Mesothelial cell of epicardium (in vitro differentiated cells): ENCODE results near the gene HOXB8. TPM values are rescaled to one million over a fixed set of nuclear protein-coding genes. Genes with fewer than 3 reads are reported as not detected.
A peak's percentile ranks its signal among the peaks of the same experiment; 100 is the strongest.

Experiments
- DNase-seq, 2 experiments: peaks; one replicate each; pipeline ENCODE4 v3.0.0; 2021; ENCODE audit warnings: low spot score in 2 of 2; ENCODE audit not compliant: unreplicated experiment in 2 of 2
- H3K27ac Mint-ChIP-seq: 2 replicates; pipeline ENCODE4 v1.8.0; 2021; ENCODE audit warnings: mixed read lengths
- H3K27me3 Mint-ChIP-seq: 2 replicates; pipeline ENCODE4 v1.8.0; 2021; ENCODE audit warnings: low read depth, mixed read lengths
- H3K36me3 Mint-ChIP-seq: 2 replicates; pipeline ENCODE4 v1.8.0; 2021; ENCODE audit warnings: mixed read lengths
- H3K4me1 Mint-ChIP-seq: 2 replicates; pipeline ENCODE4 v1.8.0; 2021; ENCODE audit warnings: mixed read lengths
- H3K4me3 Mint-ChIP-seq: 2 replicates; pipeline ENCODE4 v1.8.0; 2021; ENCODE audit warnings: mild to moderate bottlenecking, moderate library complexity, mixed read lengths
- H3K9me3 Mint-ChIP-seq: 2 replicates; pipeline ENCODE4 v1.8.0; 2021; ENCODE audit warnings: mixed read lengths
- total RNA-seq: library from RNA; stranded (reverse); gene quantifications from 3 replicates; pipeline ENCODE4 v1.2.1, GENCODE V29; 2021
- TF ChIP-seq, protein P1 (sequence below): fragments of 200-600 bp; sonication (generic); IDR thresholded peaks from one replicate; pipeline ENCODE4 v1.5.0; 2021; ENCODE audit warnings: antibody characterized with exemption; ENCODE audit not compliant: unreplicated experiment

Gene HOXB8
- total RNA-seq, 1 donor from 2014 or later, result 78.8 TPM

DNA sequence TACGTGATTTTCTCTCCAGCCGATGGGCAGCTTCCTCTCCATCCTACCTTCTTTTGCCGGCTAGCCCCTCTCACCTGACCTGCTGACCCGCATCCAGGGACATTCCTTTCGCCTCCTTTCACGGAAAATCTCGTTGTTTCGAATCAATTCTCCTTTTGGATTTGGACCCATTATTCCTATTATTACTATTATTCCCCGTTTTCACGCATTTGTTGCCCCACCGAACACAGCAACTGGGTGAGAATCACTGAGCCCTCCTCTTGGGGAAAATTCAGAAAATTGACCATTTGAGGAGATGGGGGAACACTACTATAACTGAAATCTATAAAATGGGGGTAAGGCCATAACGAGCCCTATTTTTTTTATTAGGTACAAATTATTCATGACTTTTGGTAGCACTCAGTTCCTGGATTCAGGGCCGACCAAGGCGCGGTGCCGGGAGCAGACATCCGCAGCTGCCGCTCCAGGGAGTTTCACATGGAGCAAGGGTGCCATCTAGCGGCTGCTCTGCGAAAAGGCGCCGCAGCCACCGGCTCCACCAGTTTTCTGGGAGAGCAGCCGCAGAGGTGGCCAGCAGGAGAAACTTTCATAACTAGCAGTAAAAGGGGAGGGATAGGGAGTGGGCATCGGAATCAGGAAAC, 3.3 kb upstream of the HOXB8 start:
- DNase-seq, result peak; percentile 88 to 99
- Mint-ChIP-seq H3K9me3 (no peaks in the 10 kb centered on the region), H3K4me1 (peaks cover 68% of the 10 kb centered on the region), H3K4me3 (peak overlapping the region; percentile 69), H3K27me3 (peaks cover 60% of the 10 kb centered on the region), H3K27ac (peak overlapping the region; percentile 94), H3K36me3 (peaks cover 18% of the 10 kb centered on the region)
- TF ChIP-seq, protein P1, sequence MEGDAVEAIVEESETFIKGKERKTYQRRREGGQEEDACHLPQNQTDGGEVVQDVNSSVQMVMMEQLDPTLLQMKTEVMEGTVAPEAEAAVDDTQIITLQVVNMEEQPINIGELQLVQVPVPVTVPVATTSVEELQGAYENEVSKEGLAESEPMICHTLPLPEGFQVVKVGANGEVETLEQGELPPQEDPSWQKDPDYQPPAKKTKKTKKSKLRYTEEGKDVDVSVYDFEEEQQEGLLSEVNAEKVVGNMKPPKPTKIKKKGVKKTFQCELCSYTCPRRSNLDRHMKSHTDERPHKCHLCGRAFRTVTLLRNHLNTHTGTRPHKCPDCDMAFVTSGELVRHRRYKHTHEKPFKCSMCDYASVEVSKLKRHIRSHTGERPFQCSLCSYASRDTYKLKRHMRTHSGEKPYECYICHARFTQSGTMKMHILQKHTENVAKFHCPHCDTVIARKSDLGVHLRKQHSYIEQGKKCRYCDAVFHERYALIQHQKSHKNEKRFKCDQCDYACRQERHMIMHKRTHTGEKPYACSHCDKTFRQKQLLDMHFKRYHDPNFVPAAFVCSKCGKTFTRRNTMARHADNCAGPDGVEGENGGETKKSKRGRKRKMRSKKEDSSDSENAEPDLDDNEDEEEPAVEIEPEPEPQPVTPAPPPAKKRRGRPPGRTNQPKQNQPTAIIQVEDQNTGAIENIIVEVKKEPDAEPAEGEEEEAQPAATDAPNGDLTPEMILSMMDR, result peak; percentile 98

DNA sequence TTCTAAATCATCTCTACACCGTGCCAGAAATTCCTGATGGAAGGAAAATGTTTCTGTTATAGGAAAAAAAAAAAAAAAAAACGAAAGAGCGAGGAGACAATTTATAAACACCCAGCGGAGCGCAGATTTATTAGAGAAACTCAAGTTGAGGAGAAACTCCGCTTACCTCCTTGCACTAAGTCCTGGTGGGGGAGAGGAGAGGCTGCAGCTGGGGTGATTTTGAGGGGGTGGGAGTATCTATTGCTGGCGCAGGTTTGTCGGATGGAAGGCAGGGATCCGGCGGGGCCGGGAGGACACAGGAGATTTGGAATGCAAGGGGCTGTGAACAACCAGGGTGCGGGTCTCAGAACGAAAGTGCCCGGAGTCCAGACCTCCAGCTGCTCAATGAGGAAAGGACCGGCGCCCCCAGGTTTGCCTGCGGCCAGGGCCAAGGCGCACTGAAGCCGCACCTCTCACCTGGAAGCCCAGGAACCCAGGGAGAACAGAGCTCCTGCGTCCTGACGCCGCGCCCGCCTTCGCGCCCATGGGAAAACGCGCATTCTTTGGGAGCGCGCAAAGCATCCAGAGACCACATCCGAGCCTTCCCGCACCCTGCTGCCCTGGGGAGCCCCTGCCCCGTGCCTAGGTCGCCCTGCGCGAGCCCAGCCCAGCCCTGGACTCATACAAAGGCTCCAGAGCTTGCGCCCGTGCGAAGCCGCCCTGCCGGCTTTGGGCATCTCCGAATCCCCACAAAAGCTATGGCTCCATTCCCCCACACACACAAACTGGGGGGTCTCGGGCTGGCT, 2.6 kb upstream of the HOXB8 start:
- Mint-ChIP-seq H3K36me3 (peaks cover 15% of the 10 kb centered on the region), H3K9me3 (no peaks in the 10 kb centered on the region), H3K4me3 (peak overlapping the region; percentile 69), H3K27me3 (peaks cover 53% of the 10 kb centered on the region), H3K4me1 (peaks cover 64% of the 10 kb centered on the region), H3K27ac (peak overlapping the region; percentile 94)
- TF ChIP-seq, protein P1, result no peak
- no peak for DNase-seq

DNA sequence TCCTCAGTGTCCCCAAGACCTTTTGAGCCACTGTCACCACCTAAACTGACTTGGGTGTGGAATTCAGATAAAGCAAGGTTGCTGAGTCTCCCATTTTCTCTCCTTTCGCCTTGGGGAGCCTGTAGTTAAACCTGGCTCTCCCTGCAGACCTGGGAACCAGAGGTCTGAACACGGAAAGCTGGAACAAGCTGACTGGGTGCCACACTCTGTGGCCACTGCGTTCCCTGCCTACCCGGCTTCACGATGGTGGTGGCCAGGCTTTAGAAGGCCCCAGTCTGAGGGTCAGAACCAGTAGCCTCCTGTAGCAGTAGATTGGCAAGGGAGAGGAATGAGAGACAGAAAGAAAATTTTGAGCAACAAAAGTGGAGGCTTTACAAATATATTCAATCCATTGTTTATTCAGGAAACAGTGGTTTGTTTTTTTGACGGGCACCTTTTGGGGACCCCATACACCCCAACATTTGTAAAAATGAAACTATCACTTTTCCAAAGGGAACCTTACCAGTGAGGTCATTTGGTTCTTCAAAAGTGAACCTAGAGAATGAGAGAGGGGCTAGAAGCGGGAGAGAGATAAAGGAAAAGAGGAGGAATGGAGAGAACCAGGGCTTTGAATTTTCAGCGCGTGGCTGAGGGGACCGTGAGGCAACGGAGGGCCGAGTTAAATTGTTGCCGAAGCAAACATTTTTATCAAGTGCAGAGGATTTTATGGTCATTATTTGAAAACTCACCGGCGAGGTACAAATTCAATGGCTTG, 1.8 kb upstream of the HOXB8 start:
- Mint-ChIP-seq H3K27ac (peak overlapping the region; percentile 75), H3K4me3 (peak overlapping the region; percentile 69), H3K27me3 (peaks cover 45% of the 10 kb centered on the region), H3K36me3 (peaks cover 12% of the 10 kb centered on the region), H3K4me1 (peaks cover 69% of the 10 kb centered on the region), H3K9me3 (no peaks in the 10 kb centered on the region)
- TF ChIP-seq, protein P1, result no peak
- no peak for DNase-seq

DNA sequence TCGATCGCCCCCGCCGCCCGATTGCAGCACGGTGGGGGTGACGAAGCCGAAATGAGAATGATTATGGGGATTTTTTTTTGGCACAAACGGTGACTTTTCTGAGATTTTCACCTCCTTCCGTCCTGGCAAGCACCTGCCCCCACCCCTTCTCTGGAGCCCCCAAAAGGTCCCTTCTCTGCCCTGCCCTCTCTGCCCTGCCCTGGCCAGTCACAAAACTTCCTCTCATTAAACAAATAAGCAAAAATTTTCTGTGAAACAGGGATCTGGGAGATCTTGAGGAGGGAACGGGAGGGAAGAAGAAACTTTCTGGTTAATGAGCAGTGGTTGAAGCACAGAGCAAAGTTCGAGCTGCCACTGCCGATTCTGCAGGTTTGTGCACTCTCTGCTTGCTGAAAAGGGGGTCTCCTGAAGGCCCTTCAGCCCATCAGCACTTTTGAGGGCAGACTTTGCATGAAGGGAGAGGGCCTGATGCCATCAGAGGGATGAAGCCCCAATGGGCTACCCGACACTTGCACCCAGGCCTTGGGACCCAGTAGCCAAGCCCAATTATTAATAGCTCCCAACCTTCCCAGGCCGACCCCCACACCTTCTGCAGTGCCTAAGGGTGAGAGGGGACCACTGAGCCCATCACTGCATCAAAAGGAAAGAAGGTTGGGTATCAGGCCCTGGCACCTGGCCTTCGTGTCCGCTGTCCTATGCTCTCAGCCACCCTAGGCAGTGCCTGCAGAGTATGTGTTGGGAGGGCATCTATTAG, 1.0 kb upstream of the HOXB8 start:
- H3K9me3 Mint-ChIP-seq, result no peaks in the 10 kb centered on the region
- peaks cover 37% of the 10 kb centered on the region for H3K27me3 Mint-ChIP-seq
- H3K27ac Mint-ChIP-seq, result peak overlapping the region; percentile 99
- H3K4me1 Mint-ChIP-seq, result peaks cover 69% of the 10 kb centered on the region
- peaks cover 7% of the 10 kb centered on the region for H3K36me3 Mint-ChIP-seq
- peak overlapping the region; percentile 91 for H3K4me3 Mint-ChIP-seq
- TF ChIP-seq, protein P1, result no peak
- DNase-seq, result no peak
